ENCODE measurements around the gene OR5H15.
A peak's percentile ranks its signal among the peaks of the same experiment; 100 is the strongest.
"Not testable (repeated sequence)": the region's sequence is repeated elsewhere in the genome, so short reads cannot be mapped to it uniquely, and the experiment has no call there.

OR5H15 gene

GRCh38 chr3:98166396-98166795 lies at the start of gene OR5H15:
OR5H15 (plus strand) TSS chr3:98166696; CDS start chr3:98168700, 2,004 bp downstream.
- DNase-seq, result no peak

DNA sequence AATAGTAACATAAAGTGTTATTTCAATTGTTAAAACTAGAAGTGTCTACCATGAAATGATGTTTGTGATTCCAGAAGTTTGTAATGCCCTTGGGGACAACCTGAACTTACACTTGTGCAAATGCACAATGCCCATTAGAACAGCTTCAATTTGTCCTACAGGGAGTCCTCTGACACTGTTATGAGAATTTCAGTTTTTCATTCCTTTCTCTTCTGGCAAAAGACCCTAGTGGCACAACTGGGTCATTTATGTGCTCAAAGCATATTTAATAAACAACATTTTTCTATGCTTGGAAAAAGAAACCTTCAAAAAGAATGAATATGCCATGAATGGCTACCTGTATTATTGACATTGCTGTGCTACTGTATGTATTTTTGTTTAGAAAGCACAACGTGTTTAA lies 36.1 kb upstream of the OR5H15 start, which contains the start of gene OR5H1:
Gene OR5H1, plus strand, starts transcription at position 301 of the 400 bp plus-strand sequence. CDS start 1,977 bp downstream, outside the sequence.
- DNase-seq, result no peak

GRCh38 chr3:98136631-98137030 lies 29.9 kb upstream of the OR5H15 start:
- DNase-seq, result no peak

- not testable (repeated sequence) for DNase-seq
Observed at GRCh38 chr3:98137826-98138557, 28.5 kb upstream of the OR5H15 start.

DNA sequence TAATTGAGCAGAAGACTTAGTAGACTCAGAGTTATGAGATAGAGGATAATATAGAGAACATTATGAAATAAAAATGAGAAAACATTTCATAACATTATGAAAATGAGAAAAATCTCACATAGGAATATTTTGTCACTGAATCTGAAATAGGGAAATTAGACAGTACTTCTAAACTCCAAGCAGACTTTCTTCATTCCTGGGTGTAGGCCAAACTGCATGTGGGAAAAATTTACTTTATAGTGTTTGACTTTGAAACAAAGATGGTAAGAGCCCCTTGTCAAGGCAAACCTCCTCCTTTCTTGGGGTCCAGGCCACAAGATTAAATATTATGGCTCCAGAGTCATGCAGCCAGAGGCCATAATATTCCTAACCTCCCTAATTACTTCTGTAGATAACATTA lies 26.0 kb upstream of the OR5H15 start:
- DNase-seq, result no peak

- DNase-seq, result no peak
Observed at GRCh38 chr3:98147179-98147578, 19.3 kb upstream of the OR5H15 start, which contains the start of gene OR5H14. OR5H14 (plus strand) TSS chr3:98147479; CDS start chr3:98149386, 1,907 bp downstream.

DNA sequence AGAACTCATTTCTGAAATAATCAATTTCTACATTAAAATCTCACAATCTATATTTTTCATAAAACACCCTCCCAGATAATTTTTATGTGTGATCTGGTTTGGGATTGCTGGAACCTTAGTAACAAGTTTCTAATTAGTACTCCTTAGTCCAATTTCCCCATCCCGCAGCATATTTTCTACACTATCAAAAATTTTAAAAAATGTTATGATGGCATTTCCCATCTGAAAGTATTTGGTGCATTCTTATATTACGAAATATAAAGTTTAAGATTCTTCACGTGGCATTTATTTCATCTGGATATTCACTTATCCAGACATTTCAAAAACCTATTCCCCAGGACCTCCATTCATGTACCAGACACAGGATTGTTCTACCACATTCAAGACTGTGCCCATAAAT lies 17.7 kb upstream of the OR5H15 start:
- no peak for DNase-seq

- DNase-seq, result not testable (repeated sequence)
Observed at GRCh38 chr3:98149456-98149855, 17.0 kb upstream of the OR5H15 start.

DNA sequence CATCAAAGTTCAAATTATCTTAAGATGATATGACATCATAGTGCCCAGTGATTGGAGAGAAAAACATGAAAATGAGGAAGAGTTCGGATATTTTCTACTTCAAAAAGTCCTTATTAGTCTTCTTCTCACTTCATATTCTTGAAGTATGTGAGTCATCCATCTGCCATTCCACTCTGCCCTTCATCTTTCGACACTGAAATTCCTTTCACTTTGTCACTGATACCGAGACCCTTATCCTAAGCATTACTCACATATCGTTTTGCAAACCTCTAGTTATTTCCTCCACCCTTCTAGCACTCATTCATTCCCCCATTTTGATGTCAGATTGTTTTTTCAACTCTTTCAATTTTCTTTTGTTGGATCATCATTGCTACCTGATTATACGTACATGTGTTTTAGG lies 15.3 kb upstream of the OR5H15 start:
- no peak for DNase-seq

- no peak for DNase-seq
Observed at GRCh38 chr3:98171071-98171470, 4.6 kb downstream of the OR5H15 start.

GRCh38 chr3:98172621-98173020 lies 6.1 kb downstream of the OR5H15 start:
- DNase-seq, result peak; percentile 10

DNA sequence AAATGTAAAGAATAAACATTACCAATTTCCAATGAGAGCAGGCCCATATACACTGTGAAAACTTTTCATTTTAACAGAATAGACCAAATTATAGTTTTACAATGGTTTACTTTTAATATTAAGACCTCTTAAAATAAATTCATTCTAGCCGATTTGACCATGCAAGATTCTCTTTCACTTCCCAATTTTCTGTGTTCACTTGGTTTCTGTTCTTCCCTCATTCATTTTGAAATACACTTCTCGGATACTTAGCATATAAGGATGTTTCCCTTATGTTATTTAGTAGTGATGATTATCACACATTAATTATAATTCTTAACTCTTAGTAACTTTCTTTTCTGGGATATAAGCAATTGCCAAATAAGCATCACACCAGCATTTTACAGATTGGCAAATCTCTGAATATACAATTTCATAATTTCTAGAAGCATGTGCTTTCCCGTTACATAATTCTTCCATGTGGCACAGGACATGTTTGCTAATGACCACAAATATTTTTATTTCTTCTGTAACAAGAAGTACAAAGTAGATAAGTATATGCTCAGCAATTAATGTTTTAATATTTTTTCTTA lies 13.9 kb downstream of the OR5H15 start:
- no peak for DNase-seq

DNA sequence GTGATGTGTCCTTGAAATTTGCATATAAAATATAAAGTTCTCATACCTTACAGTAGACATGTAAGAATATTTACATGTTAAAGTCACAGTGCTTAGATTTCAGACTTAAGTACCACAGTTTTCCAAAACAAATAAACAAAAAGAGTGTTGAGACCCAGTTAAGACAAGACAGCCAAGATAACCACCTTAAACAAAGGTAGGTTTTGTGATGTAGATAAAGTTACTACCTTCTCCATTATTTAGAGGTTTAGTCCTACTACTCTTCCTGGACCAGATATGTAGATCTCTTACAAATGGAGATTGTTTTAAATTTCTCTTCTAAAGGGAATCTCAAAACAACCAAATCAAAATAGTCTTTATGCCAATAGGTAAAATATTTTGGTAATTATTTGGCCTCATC lies 15.7 kb downstream of the OR5H15 start:
- DNase-seq, result no peak

- no peak for DNase-seq
Observed at GRCh38 chr3:98185180-98185579, 18.7 kb downstream of the OR5H15 start.

GRCh38 chr3:98188545-98188944 lies 22.0 kb downstream of the OR5H15 start:
- DNase-seq, result no peak

- DNase-seq, result not testable (repeated sequence)
Observed at GRCh38 chr3:98190911-98191310, 24.4 kb downstream of the OR5H15 start.

- DNase-seq, result not testable (repeated sequence)
Observed at GRCh38 chr3:98196293-98196692, 29.8 kb downstream of the OR5H15 start.

DNA sequence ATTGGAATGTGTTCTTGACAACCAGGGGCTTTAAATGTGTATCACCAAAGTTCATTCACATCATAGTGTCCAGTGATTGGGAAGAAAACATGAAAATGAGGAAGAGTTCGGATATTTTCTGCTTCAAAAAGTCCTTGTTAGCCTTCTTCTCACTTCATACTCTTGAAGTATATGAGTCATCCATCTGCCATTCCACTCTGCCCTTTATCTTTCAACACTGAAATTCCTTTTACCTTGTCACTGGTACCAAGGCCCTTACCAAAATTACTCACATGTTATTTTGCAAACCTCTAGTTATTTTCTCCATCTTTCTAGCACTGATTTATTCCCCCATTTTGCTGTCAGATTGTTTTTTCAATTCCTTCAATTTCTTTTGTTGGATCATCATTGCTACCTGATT lies 32.5 kb downstream of the OR5H15 start:
- no peak for DNase-seq

DNA sequence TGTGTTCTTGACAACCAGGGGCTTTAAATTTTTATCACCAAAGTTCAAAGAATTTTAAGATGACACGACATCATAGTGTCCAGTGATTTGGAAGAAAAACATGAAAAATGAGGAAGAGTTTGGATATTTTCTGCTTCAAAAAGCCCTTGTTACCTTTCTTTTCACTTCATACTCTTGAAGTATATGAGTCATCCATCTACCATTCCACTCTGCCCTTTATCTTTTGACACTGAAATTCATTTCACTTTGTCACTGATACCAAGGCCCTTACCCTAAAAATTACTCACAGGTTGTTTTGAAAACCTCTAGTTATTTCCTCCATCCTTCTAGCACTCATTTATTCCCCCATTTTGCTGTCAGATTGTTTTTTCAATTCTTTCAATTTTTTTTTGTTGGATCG lies 42.7 kb downstream of the OR5H15 start:
- no peak for DNase-seq

- DNase-seq, result no peak
Observed at GRCh38 chr3:98213276-98213675, 46.8 kb downstream of the OR5H15 start.

- DNase-seq, result no peak
Observed at GRCh38 chr3:98215051-98215450, 48.6 kb downstream of the OR5H15 start.

Measured in NCI-H524 treated with DMSO at 0.1 percent for 48 hours (cell line).